ENCODE measurements around the gene CTNNA2.

Gene CTNNA2

GRCh38 chr2:80437959-80438358, 925.1 kb downstream of the CTNNA2 start:
- H3K27me3 ChIP-seq (ENCODE audit: insufficient read depth, low read depth, severe bottlenecking), result no peaks in the 10 kb centered on the region
- H3K9me3 ChIP-seq (ENCODE audit: severe bottlenecking), result no peaks in the 10 kb centered on the region
- no peaks in the 10 kb centered on the region for H3K36me3 ChIP-seq
- peak; percentile 29; the same call in 1 of the 2 replicates for TF ChIP-seq CTCF (IDR thresholded peaks at IDR 0.05; ENCODE audit: low read depth, low read length)
- H3K27ac ChIP-seq, result no peak overlapping the region
- DNase-seq, result peak; percentile 21
- no peak overlapping the region for H3K4me3 ChIP-seq (ENCODE audit: low read depth, low read length)

- no peaks in the 10 kb centered on the region for H3K9me3 ChIP-seq (ENCODE audit: severe bottlenecking)
- no peak for TF ChIP-seq CTCF (IDR thresholded peaks at IDR 0.05; ENCODE audit: low read depth, low read length)
- DNase-seq, result no peak
- no peak overlapping the region for H3K27ac ChIP-seq
- no peaks in the 10 kb centered on the region for H3K27me3 ChIP-seq (ENCODE audit: insufficient read depth, low read depth, severe bottlenecking)
- H3K4me3 ChIP-seq (ENCODE audit: low read depth, low read length), result no peak overlapping the region
- no peaks in the 10 kb centered on the region for H3K36me3 ChIP-seq
Observed at GRCh38 chr2:80438686-80439085, 925.8 kb downstream of the CTNNA2 start.

GRCh38 chr2:80454628-80455027, 941.8 kb downstream of the CTNNA2 start:
- no peak overlapping the region for H3K4me3 ChIP-seq (ENCODE audit: low read depth, low read length)
- no peak for TF ChIP-seq CTCF (IDR thresholded peaks at IDR 0.05; ENCODE audit: low read depth, low read length)
- H3K27me3 ChIP-seq (ENCODE audit: insufficient read depth, low read depth, severe bottlenecking), result no peaks in the 10 kb centered on the region
- no peak for DNase-seq
- no peaks in the 10 kb centered on the region for H3K9me3 ChIP-seq (ENCODE audit: severe bottlenecking)
- no peak overlapping the region for H3K27ac ChIP-seq
- no peaks in the 10 kb centered on the region for H3K36me3 ChIP-seq

GRCh38 chr2:80459028-80459427, 946.2 kb downstream of the CTNNA2 start:
- DNase-seq, result no peak
- H3K4me3 ChIP-seq (ENCODE audit: low read depth, low read length), result no peak overlapping the region
- H3K36me3 ChIP-seq, result no peaks in the 10 kb centered on the region
- no peak for TF ChIP-seq CTCF (IDR thresholded peaks at IDR 0.05; ENCODE audit: low read depth, low read length)
- no peaks in the 10 kb centered on the region for H3K9me3 ChIP-seq (ENCODE audit: severe bottlenecking)
- H3K27me3 ChIP-seq (ENCODE audit: insufficient read depth, low read depth, severe bottlenecking), result no peaks in the 10 kb centered on the region
- H3K27ac ChIP-seq, result no peak overlapping the region

GRCh38 chr2:80461505-80462197, 948.8 kb downstream of the CTNNA2 start:
- no peaks in the 10 kb centered on the region for H3K27me3 ChIP-seq (ENCODE audit: insufficient read depth, low read depth, severe bottlenecking)

More at GRCh38 chr2:80461505-80462197, 948.8 kb downstream of the CTNNA2 start:
- Histone ChIP-seq H3K4me3 (ENCODE audit: low read depth, low read length) (no peak overlapping the region), H3K36me3 (no peaks in the 10 kb centered on the region), H3K9me3 (ENCODE audit: severe bottlenecking) (no peaks in the 10 kb centered on the region), H3K27ac (no peak overlapping the region)
- TF ChIP-seq CTCF (IDR thresholded peaks at IDR 0.05; ENCODE audit: low read depth, low read length), result no peak
- no peak for DNase-seq
